HG02763 (cell line): Measurements from ENCODE around the gene ZNF214.
"Not testable (repeated sequence)": the region's sequence is repeated elsewhere in the genome, so short reads cannot be mapped to it uniquely, and the experiment has no call there.

ENCODE experiments used
- ATAC-seq: cut with Tn5 transposase; IDR thresholded peaks from one replicate; pipeline ENCODE4 v1.9.1; 2021; ENCODE audit warnings: mild to moderate bottlenecking, moderate library complexity; ENCODE audit not compliant: unreplicated experiment

Gene ZNF214

GRCh38 chr11:6991227-6991626 is 28.9 kb downstream of the ZNF214 start:
- ATAC-seq: no peak

- no peak for ATAC-seq
Measured at GRCh38 chr11:6988506-6988905, 31.6 kb downstream of the ZNF214 start.

GRCh38 chr11:6986487-6986886 is 33.7 kb downstream of the ZNF214 start:
- ATAC-seq: no peak

GRCh38 chr11:6979365-6979764 is 40.8 kb downstream of the ZNF214 start:
- ATAC-seq: no peak

- ATAC-seq: not testable (repeated sequence)
Measured at GRCh38 chr11:6969854-6970253, 50.3 kb downstream of the ZNF214 start.

- ATAC-seq: no peak
Measured at GRCh38 chr11:6968816-6969215, 51.3 kb downstream of the ZNF214 start.

GRCh38 chr11:6962673-6963072 is 57.5 kb downstream of the ZNF214 start:
- ATAC-seq: no peak

GRCh38 chr11:6962141-6962540 is 58.0 kb downstream of the ZNF214 start:
- no peak for ATAC-seq

GRCh38 chr11:6954248-6954647 is 65.9 kb downstream of the ZNF214 start:
- not testable (repeated sequence) for ATAC-seq
